NOMO-1 (cell line): ENCODE measurements around the gene FOXE1.
A peak's percentile ranks its signal among the peaks of the same experiment; 100 is the strongest.

Experiments
- DNase-seq, 2 experiments: peaks; one replicate each; lab custom pipeline; 2025; ENCODE audit not compliant: unreplicated experiment in 2 of 2; lab: John Stamatoyannopoulos, UW

The FOXE1 gene

GRCh38 chr9:97905228-97905627 lies 52.2 kb downstream of the FOXE1 start:
- DNase-seq = peak in 1 of 2 experiments; percentile 10
